HL-60 (cell line): ENCODE data around the gene NDUFC1.

ENCODE experiments used
- CTCF ChIP-seq: IDR thresholded peaks from one replicate; pipeline ENCODE4 v1.5.1; 2011; ENCODE audit warnings: low read length, control low read depth, inconsistent platforms; ENCODE audit not compliant: insufficient read depth
- REST ChIP-seq: IDR thresholded peaks from 2 replicates; pipeline ENCODE4 v1.6.1; 2012; ENCODE audit warnings: low read depth; ENCODE audit not compliant: insufficient replicate concordance

GRCh38 chr4:139278912-139279759 is 23.1 kb downstream of the NDUFC1 start:
- TF ChIP-seq CTCF = no peak
- TF ChIP-seq REST = no peak
